Caco-2 (cell line): Measurements from ENCODE around the gene MYOCOS. TPM values are rescaled to one million over a fixed set of nuclear protein-coding genes. Genes with fewer than 3 reads are reported as not detected.
A peak's percentile ranks its signal among the peaks of the same experiment; 100 is the strongest.

Experiments
- BruUV-seq: library from RNA; stranded (reverse); fragments of 400-500 nt; replicated peaks from 2 replicates; lab custom pipeline; 2021; lab: Mats Ljungman, UMichigan
- CTCF ChIA-PET: fragments of 300-600 bp; sonication (Branson Sonifier 250); formaldehyde crosslinking; loops from one replicate; lab custom pipeline; 2022; ENCODE audit warnings: antibody characterized with exemption; lab: Charles Lee
- POLR2A ChIA-PET: fragments of 300-600 bp; sonication (Branson Sonifier 250); formaldehyde crosslinking; loops from one replicate; lab custom pipeline; 2022; ENCODE audit warnings: antibody characterized with exemption; lab: Charles Lee
- DNase-seq, 2 experiments: peaks; one replicate each; pipeline versions ENCODE4 v3.0.0 to v3.0.0-alpha.2; 2020 to 2022
- H3K27me3 ChIP-seq: replicated peaks from 2 replicates; pipeline ENCODE4 v1.6.0; 2011; ENCODE audit warnings: low read length; ENCODE audit not compliant: control insufficient read depth, insufficient read depth
- H3K36me3 ChIP-seq: 2 replicates; pipeline ENCODE4 v1.5.1; 2011; ENCODE audit warnings: low read length; ENCODE audit not compliant: control insufficient read depth, insufficient read depth
- H3K4me1 ChIP-seq: fragments of 250-450 bp; sonication (Bioruptor Pico); 2 replicates; pipeline ENCODE4 v1.5.1; 2020; ENCODE audit warnings: mild to moderate bottlenecking
- H3K4me3 ChIP-seq: 2 replicates; pipeline ENCODE4 v1.5.1; 2011; ENCODE audit warnings: low read depth, mild to moderate bottlenecking, control low read depth, low read length
- H3K9me3 ChIP-seq: fragments of 250-450 bp; sonication (Bioruptor Pico); 2 replicates; pipeline ENCODE4 v1.5.1; 2020; ENCODE audit warnings: mild to moderate bottlenecking, moderate library complexity
- H3K27ac Mint-ChIP-seq: one replicate; pipeline ENCODE4 v1.8.0; 2022; ENCODE audit warnings: mixed read lengths; ENCODE audit not compliant: unreplicated experiment
- H3K27me3 Mint-ChIP-seq: one replicate; pipeline ENCODE4 v1.8.0; 2022; ENCODE audit warnings: mixed read lengths; ENCODE audit not compliant: insufficient read depth, unreplicated experiment
- H3K36me3 Mint-ChIP-seq: one replicate; pipeline ENCODE4 v1.8.0; 2022; ENCODE audit warnings: mild to moderate bottlenecking, mixed read lengths; ENCODE audit not compliant: insufficient read depth, unreplicated experiment
- H3K4me1 Mint-ChIP-seq: one replicate; pipeline ENCODE4 v1.8.0; 2022; ENCODE audit warnings: low read depth, mixed read lengths; ENCODE audit not compliant: unreplicated experiment
- H3K4me3 Mint-ChIP-seq: one replicate; pipeline ENCODE4 v1.8.0; 2022; ENCODE audit warnings: mild to moderate bottlenecking, moderate library complexity, mixed read lengths; ENCODE audit not compliant: unreplicated experiment
- H3K9me3 Mint-ChIP-seq: one replicate; pipeline ENCODE4 v1.8.0; 2022; ENCODE audit warnings: mixed read lengths; ENCODE audit not compliant: unreplicated experiment
- intact Hi-C: fragments of 100-400 bp; cut with micrococcal nuclease; formaldehyde crosslinking; loops from one replicate; pipeline ENCODE4 v1.10.0; 2022; ENCODE audit not compliant: unreplicated experiment
- total RNA-seq: library from RNA; stranded (reverse); gene quantifications from 2 replicates; pipeline ENCODE4 v1.2.3, GENCODE V29; 2022
- TF ChIP-seq, protein P1 (sequence below), 2 experiments: fragments of 200-600 bp in 1 of 2; IDR thresholded peaks; 1 replicate in 1 of 2; 2 replicates in 1 of 2; pipeline versions ENCODE4 v1.5.1 to v1.8.0; 2011 to 2022; ENCODE audit warnings: antibody characterized with exemption in 1 of 2, control low read depth in 1 of 2, inconsistent platforms in 1 of 2, low read depth in 1 of 2, low read length in 1 of 2, mild to moderate bottlenecking in 1 of 2, moderate library complexity in 1 of 2; ENCODE audit not compliant: insufficient read depth in 1 of 2, severe bottlenecking in 1 of 2, unreplicated experiment in 1 of 2

MYOCOS gene
- total RNA-seq, 1 experiment from 2014 or later: 0.18 TPM

DNA sequence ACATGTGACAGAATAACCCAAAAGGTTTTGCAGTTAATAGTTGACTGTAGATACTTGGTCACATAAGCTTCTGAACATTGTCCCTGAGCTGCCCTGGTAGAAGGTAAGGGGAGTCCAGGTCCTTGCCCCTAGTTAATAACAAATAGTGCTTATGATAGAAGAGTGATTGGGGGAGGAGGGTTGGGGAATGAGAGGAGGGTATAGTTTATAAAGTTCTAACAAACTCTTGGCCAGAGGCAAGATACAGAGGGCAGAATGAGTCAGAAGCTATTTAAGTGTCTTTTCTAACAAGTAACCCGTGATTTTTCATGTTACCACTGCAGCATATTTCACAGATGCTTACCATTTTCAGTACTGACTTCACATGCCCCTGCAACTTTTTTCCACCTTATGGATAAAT lies 26.7 kb upstream of the MYOCOS start:
- intact Hi-C loops: no loop called here
- Mint-ChIP-seq H3K4me3 (no peak overlapping the region), H3K9me3 (no peaks in the 10 kb centered on the region), H3K36me3 (peaks cover 74% of the 10 kb centered on the region), H3K27ac (no peak overlapping the region), H3K4me1 (no peaks in the 10 kb centered on the region), H3K27me3 (no peaks in the 10 kb centered on the region)
- Histone ChIP-seq H3K36me3 (peaks cover 1% of the 10 kb centered on the region; the same call in 1 of the 2 replicates), H3K4me3 (no peak overlapping the region), H3K27me3 (no peaks in the 10 kb centered on the region), H3K9me3 (no peaks in the 10 kb centered on the region), H3K4me1 (no peaks in the 10 kb centered on the region)
- BruUV-seq: no TSS peak
- DNase-seq: no peak
- TF ChIP-seq, protein P1, sequence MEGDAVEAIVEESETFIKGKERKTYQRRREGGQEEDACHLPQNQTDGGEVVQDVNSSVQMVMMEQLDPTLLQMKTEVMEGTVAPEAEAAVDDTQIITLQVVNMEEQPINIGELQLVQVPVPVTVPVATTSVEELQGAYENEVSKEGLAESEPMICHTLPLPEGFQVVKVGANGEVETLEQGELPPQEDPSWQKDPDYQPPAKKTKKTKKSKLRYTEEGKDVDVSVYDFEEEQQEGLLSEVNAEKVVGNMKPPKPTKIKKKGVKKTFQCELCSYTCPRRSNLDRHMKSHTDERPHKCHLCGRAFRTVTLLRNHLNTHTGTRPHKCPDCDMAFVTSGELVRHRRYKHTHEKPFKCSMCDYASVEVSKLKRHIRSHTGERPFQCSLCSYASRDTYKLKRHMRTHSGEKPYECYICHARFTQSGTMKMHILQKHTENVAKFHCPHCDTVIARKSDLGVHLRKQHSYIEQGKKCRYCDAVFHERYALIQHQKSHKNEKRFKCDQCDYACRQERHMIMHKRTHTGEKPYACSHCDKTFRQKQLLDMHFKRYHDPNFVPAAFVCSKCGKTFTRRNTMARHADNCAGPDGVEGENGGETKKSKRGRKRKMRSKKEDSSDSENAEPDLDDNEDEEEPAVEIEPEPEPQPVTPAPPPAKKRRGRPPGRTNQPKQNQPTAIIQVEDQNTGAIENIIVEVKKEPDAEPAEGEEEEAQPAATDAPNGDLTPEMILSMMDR (IDR thresholded peaks at IDR 0.05; ENCODE audit: insufficient read depth in 1 of 2, low read depth in 1 of 2, low read length in 1 of 2, severe bottlenecking in 1 of 2, unreplicated experiment in 1 of 2): no peak
- CTCF ChIA-PET: no interaction called here
- POLR2A ChIA-PET: no interaction called here

DNA sequence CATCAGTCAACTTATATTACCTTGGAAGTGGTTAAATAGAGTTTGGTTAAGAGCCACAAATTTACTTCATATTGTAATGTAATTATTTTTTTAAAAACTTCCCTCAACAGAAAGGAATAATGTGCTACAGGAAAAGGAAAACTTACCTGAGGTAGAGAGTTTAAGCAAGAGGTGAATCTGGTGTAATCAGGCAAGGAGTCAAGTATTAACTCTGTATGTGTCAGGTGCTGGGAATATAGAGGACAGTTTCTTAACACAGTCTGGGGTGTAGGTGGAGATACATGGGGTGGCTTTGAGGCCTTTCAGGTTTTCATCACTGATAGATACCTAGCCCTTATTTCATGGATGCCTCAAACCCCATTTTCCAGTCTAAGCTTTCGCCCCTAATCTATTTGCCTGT lies 25.9 kb upstream of the MYOCOS start:
- peaks cover 1% of the 10 kb centered on the region; the same call in 1 of the 2 replicates for H3K36me3 ChIP-seq
- H3K4me1 ChIP-seq: no peaks in the 10 kb centered on the region
- BruUV-seq: no TSS peak
- TF ChIP-seq, protein P1 (IDR thresholded peaks at IDR 0.05; ENCODE audit: insufficient read depth in 1 of 2, low read depth in 1 of 2, low read length in 1 of 2, severe bottlenecking in 1 of 2, unreplicated experiment in 1 of 2): no peak
- Mint-ChIP-seq H3K36me3 (peaks cover 66% of the 10 kb centered on the region), H3K27me3 (no peaks in the 10 kb centered on the region), H3K9me3 (no peaks in the 10 kb centered on the region), H3K4me1 (no peaks in the 10 kb centered on the region), H3K27ac (peak overlapping the region; percentile 9), H3K4me3 (no peak overlapping the region)
- no peak overlapping the region for H3K4me3 ChIP-seq
- intact Hi-C loops: no loop called here
- ChIA-PET POLR2A (no interaction called here), CTCF (interaction anchor here (1.0 kb wide), 1 partner anchor 245 kb away, joined by 3 read pairs; the partner anchor contains the start of gene DNM3)
- no peaks in the 10 kb centered on the region for H3K27me3 ChIP-seq
- no peak for DNase-seq
- H3K9me3 ChIP-seq: no peaks in the 10 kb centered on the region

DNA sequence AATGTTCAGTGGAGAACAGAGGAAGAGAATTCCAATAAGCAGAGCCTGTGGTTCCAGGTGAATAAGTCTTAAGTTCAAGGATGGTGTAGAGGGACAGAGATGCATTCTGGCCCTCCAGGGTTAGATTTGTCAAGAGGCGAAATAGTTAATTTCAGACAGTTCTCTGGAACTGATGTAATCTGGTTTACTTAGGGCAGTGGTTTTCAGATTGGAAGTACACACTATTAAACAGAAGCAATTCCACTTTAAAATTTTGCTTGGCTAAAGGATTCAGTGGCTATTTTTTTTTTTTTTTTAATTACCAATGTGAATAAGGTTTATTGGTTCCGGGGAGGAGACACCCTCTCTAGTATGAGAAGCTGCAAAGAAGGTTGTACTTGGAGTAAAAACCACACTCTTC lies 25.3 kb upstream of the MYOCOS start:
- Mint-ChIP-seq H3K27ac (peak overlapping the region; percentile 9), H3K27me3 (no peaks in the 10 kb centered on the region), H3K4me3 (no peak overlapping the region), H3K9me3 (no peaks in the 10 kb centered on the region), H3K36me3 (peaks cover 60% of the 10 kb centered on the region), H3K4me1 (no peaks in the 10 kb centered on the region)
- intact Hi-C loops: no loop called here
- ChIA-PET POLR2A (no interaction called here), CTCF (interaction anchor here (1.0 kb wide), 1 partner anchor 245 kb away, joined by 3 read pairs; the partner anchor contains the start of gene DNM3)
- no TSS peak for BruUV-seq
- Histone ChIP-seq H3K4me3 (no peak overlapping the region), H3K36me3 (0 out of 2 replicates have a peak, but pooled peaks cover 1% of the 10 kb centered on the region), H3K4me1 (no peaks in the 10 kb centered on the region), H3K9me3 (no peaks in the 10 kb centered on the region), H3K27me3 (no peaks in the 10 kb centered on the region)
- no peak for DNase-seq
- TF ChIP-seq, protein P1 (IDR thresholded peaks at IDR 0.05; ENCODE audit: insufficient read depth in 1 of 2, low read depth in 1 of 2, low read length in 1 of 2, severe bottlenecking in 1 of 2, unreplicated experiment in 1 of 2): no peak
